Measurements from ENCODE around the gene PKD2L1.
"Not testable (repeated sequence)": the region's sequence is repeated elsewhere in the genome, so short reads cannot be mapped to it uniquely, and the experiment has no call there.

PKD2L1 gene

GRCh38 chr10:100333661-100334440, 3.8 kb upstream of the PKD2L1 start:
- DNase-seq (ENCODE audit: low read depth): no peak

GRCh38 chr10:100333106-100333505, 3.1 kb upstream of the PKD2L1 start:
- DNase-seq (ENCODE audit: low read depth): no peak

GRCh38 chr10:100328198-100328597, 1.8 kb downstream of the PKD2L1 start:
- DNase-seq (ENCODE audit: low read depth): no peak

GRCh38 chr10:100327718-100328009, 2.4 kb downstream of the PKD2L1 start:
- DNase-seq (ENCODE audit: low read depth): no peak

- DNase-seq (ENCODE audit: low read depth): no peak
Measured at GRCh38 chr10:100327007-100327717, 2.9 kb downstream of the PKD2L1 start.

- no peak for DNase-seq (ENCODE audit: low read depth)
Measured at GRCh38 chr10:100325158-100325557, 4.9 kb downstream of the PKD2L1 start.

- no peak for DNase-seq (ENCODE audit: low read depth)
Measured at GRCh38 chr10:100319707-100320402, 10.2 kb downstream of the PKD2L1 start.

GRCh38 chr10:100318207-100318606, 11.8 kb downstream of the PKD2L1 start:
- DNase-seq (ENCODE audit: low read depth): no peak

- DNase-seq (ENCODE audit: low read depth): no peak
Measured at GRCh38 chr10:100315615-100316014, 14.4 kb downstream of the PKD2L1 start.

- no peak for DNase-seq (ENCODE audit: low read depth)
Measured at GRCh38 chr10:100311298-100311697, 18.7 kb downstream of the PKD2L1 start.

- DNase-seq (ENCODE audit: low read depth): peak; percentile 60
Measured at GRCh38 chr10:100307684-100308083, 22.3 kb downstream of the PKD2L1 start.

- no peak for DNase-seq (ENCODE audit: low read depth)
Measured at GRCh38 chr10:100306861-100307260, 23.2 kb downstream of the PKD2L1 start.

GRCh38 chr10:100304414-100304813, 25.6 kb downstream of the PKD2L1 start:
- no peak for DNase-seq (ENCODE audit: low read depth)

- DNase-seq (ENCODE audit: low read depth): peak; percentile 42
Measured at GRCh38 chr10:100303724-100304319, 26.2 kb downstream of the PKD2L1 start.

GRCh38 chr10:100301123-100301522, 28.9 kb downstream of the PKD2L1 start:
- DNase-seq (ENCODE audit: low read depth): not testable (repeated sequence)

GRCh38 chr10:100297242-100297641, 32.8 kb downstream of the PKD2L1 start:
- no peak for DNase-seq (ENCODE audit: low read depth)

GRCh38 chr10:100293066-100293465, 37.0 kb downstream of the PKD2L1 start:
- no peak for DNase-seq (ENCODE audit: low read depth)

- DNase-seq (ENCODE audit: low read depth): peak; percentile 49
Measured at GRCh38 chr10:100292300-100292699, 37.7 kb downstream of the PKD2L1 start.

GRCh38 chr10:100291356-100291755, 38.7 kb downstream of the PKD2L1 start:
- DNase-seq (ENCODE audit: low read depth): no peak

- no peak for DNase-seq (ENCODE audit: low read depth)
Measured at GRCh38 chr10:100289641-100290040, 40.4 kb downstream of the PKD2L1 start.

GRCh38 chr10:100288196-100288595, 41.8 kb downstream of the PKD2L1 start:
- no peak for DNase-seq (ENCODE audit: low read depth)

- no peak for DNase-seq (ENCODE audit: low read depth)
Measured at GRCh38 chr10:100287756-100288155, 42.3 kb downstream of the PKD2L1 start.

Data from iris pigment epithelial cell (primary cell).